HS-5 (cell line): ENCODE results near the gene IPO13.

Source experiments
- DNase-seq: peaks from one replicate; pipeline ENCODE4 v3.0.0-alpha.2; 2012; ENCODE audit warnings: low read depth

IPO13 gene

DNA sequence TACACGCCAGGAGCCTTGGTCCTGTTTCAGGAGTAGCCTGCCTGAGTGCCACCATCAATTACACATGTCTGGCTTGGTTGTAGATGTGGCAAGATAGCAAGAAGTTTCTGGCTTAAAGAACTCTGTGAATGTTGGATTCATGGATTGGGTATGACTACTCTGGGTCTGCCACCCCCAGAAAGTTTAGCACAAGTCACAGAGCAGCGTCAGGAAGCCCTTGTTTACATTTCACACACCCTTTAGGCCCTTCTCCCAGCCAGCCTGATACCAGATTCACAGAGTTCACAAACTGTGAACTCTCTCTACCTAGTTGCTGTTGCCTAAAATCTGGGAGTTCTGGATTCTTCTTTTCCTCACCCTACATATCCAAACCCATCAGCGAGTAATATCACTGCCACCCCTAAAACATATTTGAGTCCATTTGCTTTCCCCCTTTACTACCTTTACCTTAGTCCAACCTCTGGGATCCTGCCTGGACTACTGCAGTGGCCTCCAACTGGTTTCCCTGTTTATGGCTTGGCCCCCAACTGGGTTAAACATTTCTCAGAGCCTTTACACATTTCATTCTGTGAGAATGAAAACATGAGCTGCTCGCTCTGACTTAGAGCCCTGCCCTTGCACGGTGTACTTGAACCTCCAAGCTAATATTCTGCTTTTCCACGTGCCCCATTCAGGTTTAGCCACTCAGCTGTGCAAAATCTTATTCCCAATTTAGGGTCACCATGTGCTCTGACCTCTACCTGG is 40.6 kb downstream of the IPO13 start:
- DNase-seq = no peak

DNA sequence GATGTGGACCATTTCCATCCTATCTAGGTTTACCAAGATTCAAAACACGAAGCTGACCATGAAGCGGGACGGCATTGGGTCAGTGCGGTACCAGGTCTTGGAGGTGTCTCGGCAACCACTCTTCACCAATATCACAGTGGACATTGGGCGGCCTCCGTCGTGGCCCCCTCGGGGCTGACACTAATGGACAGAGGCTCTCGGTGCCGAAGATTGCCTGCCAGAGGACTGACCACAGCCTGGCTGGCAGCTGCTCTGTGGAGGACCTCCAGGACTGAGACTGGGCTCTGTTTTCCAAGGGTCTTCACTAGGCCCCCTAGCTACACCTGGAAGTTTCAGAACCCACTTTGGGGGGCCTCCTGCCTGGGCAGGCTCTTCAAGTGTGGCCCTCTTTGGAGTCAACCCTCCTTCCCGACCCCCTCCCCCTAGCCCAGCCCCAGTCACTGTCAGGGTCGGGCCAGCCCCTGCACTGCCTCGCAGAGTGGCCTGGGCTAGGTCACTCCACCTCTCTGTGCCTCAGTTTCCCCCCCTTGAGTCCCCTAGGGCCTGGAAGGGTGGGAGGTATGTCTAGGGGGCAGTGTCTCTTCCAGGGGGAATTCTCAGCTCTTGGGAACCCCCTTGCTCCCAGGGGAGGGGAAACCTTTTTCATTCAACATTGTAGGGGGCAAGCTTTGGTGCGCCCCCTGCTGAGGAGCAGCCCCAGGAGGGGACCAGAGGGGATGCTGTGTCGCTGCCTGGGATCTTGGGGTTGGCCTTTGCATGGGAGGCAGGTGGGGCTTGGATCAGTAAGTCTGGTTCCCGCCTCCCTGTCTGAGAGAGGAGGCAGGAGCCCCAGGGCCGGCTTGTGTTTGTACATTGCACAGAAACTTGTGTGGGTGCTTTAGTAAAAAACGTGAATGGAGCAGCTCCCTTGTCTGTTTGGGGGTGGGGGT is 43.8 kb downstream of the IPO13 start:
- no peak for DNase-seq

DNA sequence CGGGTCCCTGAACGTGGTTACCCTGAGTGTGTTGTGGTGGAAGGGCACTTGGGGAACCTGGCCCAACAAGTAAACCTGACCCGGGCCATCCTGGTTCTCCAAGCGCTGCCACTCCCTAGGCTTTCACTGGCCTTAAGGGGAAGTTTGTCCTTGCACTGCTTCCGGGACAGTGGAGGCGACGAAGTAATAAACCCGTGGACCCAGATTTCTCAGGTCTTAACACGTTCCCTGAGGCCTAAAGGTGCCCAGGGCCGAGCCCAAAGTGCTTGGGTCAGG is 44.4 kb downstream of the IPO13 start:
- DNase-seq = no peak

DNA sequence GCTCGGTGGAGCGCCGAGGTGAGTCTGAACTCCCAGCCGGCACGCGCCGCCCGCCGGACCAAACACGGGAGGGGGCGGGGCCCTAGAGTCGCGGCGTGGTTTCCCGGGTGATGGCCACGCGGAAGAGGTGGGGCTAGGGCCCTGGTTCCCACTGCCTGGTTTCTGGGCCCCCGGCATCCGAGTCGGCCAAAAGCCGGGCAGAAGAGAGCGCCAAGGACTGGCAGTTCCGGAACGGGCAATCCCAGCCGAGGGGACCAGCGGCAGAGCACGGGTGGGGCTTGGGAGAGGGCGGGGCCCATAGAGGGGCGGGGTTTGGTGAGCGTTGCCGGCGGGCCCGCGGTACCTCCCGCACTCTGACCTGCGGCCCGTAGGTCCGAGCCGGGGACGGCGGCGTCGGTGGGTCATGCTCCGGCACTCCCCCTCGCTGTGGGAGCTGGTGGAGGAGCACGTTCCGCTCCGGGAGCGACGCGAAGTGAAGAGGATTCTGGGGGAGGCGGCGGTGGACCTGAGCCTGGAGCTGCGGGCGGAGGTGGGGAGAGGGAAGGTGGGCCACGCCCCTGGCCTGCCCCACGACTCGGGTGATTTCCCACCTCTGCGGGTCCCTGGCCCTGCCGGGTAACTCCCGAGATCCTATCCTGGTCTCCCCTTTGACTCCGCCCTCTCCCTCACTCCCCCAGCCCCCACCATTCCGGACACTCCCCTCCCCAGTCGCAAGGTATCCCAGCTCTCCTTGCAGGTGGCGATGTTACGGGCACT is 44.9 kb downstream of the IPO13 start, which contains the start of gene CCDC24:
Gene CCDC24, plus strand, starts transcription at position 124 of the 756 bp plus-strand sequence. Its CDS starts 280 bp downstream, at position 404.
- peak; percentile 56 for DNase-seq

DNA sequence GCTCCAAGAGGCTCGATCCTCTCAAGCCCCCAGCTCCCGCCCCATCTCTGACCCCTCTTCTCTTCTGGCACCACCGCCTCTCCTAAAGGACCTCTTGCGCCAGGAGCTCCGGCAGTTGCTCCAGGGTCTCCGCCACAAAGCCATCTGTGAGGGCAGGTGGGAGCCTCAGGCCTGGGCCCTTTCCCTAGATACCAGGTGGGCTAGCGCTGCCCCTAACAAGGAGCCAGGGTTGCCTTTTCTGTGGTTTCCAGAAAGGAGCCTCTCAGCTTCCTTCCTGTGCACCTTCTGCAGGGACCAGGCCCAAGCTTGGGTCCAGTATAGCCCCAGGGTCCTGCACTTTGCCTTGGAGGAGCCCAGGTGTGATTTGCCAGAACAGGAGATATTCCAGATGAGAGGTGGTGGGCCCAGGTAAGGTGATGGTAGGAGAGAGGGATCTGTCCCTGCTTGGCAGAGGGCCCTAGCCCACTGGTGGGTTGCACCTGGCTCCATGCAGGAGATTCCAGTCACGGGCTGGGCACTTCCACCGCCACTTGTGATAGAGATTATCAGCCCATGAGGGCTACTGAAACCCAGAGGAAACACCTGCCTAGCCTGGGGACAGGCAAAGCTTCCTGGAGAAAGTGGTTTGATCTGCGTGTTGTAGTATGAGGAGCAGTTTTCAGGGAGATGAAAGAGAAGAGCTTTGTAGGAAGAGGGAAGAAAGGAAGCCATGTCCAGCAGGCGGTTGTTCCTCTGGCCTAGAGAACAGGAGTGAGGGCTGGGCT is 45.7 kb downstream of the IPO13 start:
- DNase-seq = no peak

DNA sequence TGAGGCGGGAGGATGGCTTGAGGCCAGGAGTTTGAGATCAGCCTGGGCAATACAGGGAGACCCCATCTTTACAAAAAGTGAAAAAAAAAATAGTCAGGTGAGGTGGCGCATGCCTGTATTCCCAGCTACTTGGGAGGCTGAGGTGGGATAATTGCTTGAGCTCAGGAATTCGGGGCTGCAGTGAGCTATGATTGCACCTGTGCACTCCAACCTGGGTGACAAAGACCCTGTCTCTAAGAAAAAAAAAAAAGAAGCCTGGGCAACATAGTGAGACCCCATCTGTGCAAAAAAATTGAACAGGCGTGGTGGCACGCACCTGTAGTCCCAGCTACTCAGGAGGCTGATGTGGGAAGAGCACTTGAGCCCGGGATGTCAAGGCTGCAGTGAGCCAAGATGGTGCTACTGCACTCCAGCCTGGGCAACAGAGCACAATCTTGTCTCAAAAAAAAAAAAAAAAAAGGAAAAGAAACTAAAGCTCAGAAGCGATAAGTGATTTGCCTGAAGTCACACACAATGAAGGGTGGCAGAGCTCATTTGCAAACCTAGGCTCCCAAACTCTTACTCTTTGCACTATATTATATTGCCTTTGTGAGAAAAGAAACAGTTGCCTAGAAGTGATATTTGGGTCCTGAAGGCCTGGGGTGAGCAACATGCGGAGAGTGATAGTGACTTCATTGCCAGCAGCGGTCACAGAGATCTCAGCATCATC is 46.6 kb downstream of the IPO13 start:
- DNase-seq = no peak

DNA sequence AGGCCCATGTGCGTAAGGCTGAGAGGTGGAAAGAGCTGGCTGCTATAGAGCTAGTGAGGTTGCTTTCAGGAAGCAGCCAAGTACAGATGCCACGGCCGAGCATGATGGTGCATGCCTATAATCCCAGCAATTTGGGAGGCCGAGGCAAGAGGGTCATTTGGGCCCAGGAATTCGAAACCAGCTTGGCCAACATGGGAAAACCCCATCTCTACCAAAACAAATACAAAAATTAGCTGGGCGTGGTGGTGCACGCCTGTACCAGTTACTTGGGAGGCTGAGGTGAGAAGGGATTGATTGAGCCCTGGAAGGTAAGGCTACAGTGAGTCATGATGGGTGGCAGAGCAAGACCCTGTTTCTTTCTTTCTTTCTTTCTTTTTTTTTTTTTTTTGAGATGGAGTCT is 47.3 kb downstream of the IPO13 start:
- DNase-seq = no peak

DNA sequence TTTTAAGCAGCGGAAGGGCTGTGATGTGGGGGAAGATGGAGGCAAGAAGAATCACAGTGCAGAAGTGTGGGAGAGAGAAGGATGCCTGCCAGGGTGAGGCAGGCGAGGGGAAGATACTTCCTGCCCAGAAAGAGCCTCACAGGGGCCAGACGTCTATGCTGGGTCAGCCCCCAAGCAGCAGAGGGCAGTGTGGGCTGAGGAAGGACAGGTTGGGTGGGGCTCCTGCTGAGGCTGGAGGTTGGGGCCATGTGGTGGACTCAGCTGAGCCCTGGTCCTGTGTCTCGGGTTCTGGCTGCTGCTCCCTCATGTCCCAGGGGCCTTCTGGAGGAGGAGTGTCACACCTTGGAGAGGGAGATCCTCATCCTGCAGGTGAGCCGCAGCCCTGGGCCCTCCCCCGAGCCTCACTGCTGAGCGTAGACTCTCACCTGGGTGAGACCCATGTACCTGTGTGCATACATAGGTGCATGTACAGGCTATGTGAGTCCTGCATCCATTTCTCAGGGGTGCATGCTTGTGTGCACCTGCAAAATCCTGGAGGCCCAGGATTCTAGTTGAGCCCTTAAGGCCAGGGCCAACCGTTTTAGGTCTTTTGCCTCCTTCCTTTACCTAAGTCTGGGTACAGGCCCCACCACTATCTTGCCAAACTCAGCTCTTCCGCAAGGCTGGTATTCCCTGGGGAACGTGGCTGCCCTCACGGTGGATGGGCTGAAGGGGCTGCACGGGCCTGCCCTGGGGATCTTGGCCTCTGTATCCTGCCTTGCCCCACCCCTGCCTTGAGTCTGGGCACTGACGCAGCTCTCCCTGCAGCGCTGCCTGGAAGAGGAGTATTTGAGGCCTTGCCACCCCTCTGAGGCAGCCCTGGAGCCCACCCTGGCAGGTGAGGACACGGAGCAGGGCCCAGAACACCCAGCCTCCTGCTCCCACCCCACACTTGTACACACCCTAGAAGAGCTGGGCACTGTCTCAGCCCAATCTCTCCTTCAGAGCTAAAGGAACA is 48.3 kb downstream of the IPO13 start:
- DNase-seq = no peak

DNA sequence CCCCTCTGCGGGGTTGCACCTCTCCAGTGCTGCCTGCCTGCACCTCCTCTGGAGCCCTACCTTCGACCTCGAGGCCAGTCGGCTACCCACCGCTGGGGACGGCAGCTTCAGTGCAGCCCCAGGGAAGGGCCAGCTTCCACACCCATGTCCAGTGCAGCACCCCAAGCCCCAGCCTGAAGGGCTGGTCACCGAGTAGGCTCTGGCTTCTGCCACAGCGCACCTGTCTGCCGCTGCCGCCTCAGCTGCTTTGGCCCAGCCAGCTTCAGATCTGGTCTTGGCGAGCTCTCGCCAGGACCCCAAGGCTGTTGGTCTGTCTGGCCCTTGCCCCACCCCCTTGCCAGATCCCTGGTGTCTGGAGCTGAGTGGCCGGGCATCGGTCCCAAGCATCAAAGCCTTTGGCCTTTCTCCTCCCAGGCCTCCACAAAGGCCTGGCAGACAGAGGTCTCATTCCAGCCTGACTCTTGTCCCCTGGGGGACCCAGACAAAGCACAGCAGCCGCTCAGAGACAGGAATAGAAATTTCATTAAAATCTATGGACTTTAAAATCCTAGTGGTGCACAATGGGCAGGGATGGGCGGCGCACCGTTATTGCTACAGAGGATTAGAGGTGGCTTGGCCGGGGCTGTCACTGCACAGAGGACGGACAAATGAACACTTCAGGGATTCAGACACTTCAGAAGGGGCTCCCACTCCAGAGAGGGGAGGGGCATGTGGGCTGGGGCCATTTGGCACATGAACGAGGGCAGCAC is 49.4 kb downstream of the IPO13 start:
- DNase-seq = no peak

DNA sequence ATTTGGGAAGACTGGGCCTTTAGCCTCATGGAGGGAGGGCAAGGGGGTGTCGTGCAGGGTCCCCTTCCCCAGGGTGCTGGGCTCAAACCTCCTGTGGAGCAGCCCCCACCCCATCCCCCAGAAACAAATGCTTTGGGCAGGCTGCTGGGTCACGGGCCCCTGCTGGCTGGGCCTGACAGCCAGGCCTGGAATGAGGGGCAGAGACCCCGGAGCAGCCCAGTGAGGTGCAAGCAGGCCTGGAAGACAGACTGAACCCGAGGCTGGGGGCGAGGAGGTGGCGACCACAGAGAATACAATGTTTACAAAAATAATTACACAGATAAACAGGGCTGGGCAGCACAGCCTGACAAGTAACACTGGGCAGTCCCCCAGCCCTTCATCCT is 50.0 kb downstream of the IPO13 start:
- no peak for DNase-seq

DNA sequence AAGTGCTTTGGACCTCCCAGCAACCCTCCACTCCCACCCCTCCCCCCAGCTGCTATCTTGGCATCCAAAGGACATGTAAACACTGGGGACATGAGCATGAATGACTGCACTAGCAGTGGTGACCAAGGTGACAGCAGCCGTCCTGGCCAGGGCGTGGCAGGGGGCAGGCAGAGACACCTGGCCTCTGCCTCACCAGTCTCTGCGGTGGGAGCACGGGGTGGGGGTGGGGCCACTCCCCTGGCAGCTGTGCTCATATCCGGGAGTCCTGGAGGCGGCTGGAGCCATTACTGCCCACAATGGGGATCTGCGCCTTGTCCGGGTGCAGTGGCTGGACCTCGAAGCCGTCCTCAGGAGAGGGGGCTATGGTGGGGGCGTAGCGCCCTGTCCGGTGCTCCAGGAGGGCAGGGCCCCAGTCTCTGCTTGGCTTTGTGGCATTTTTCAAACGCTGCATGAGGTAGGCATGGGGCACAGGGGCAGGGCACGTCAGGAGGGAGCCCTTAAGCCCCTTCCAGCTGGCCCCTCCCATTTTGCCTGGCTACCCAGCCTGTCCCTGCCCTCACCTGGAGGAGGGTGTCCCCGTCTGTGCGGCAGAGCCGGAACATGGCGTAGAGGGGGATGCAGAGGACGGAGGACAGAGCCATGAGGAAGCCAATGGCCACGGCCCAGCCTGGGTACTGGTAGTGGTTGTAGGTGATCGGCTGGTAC is 50.7 kb downstream of the IPO13 start:
- DNase-seq = no peak

DNA sequence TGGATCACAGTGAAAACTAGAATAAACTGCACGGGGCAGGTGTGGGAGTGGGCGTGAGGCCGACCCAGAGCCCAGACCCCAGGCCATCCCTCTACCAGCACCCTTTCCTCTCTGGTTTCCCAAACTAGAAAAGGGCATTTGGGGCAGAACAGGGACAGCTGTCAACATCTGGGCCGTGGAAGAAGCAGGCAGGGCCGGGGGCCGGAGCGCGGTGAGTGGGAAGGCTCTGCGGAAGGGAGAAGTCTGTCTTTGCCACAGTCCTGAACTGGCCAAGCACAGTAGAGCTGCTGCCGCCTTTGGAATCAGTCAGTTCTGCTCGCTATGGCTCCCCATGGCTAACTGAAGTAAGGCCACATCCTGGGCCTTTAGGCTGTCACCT is 51.2 kb downstream of the IPO13 start:
- DNase-seq = no peak

DNA sequence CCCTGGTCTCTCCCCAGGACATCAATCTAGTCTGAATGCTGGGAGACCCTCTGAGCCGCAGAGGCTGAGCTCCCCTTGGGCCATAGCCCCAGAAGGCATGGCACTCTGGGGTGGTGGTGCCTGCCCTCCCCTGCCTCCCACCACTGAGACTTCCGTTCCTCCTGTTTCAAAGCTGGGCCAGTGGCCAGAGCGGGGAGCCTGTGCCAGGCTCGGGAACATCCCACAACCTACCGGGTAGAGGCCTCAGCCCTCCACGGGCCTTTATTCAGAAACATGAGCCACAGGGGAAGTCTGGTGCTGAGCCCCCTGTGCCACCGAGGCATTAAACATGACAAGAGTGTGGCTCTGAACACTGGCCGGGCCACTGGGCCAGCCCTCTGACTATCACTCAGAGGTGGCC is 52.7 kb downstream of the IPO13 start:
- DNase-seq = no peak

DNA sequence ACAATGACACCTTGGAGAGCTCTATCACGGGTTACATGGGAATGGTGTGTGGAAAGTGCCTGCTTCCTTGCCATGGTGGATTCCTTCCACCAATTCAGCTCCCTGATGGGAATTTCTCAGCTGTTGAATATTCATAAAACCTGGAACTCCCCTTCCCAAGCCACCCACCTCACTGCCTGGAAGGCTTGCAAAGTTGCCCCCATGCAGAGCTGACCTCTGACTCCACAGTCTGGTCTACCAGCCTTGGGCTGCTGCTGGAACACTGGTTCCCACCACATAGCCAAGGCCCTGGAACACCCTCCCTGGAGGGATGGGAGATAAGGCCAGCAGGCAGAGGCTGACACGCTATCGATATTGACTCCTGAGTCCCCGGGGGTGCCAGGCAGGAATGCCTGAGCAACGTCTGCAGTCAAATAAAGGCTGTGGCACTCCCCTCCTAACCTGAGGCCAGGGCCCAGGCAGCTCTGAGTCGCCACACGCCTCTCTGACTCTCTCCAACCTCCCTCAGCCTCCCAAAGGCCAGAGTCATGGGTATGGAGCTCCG is 53.4 kb downstream of the IPO13 start:
- DNase-seq = no peak

DNA sequence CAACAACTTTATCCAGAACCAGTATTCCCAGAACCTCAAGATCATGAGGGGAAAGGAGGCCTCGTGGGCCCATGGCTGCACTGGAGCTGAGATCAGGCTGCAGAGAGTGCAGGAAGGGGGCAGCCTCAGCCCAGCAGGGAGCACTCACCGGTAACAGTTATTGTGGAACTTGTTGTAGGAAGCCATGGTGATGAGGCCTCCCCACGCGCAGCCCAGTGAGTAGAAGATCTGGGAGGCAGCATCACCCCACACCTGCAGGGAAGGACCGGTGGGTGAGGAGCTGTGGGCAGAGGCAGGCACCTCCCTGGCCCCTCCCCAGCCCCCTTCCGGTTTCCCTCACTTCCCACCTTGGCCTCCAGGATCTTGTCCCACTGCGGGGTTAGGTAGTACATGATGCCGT is 55.4 kb downstream of the IPO13 start:
- DNase-seq = no peak

DNA sequence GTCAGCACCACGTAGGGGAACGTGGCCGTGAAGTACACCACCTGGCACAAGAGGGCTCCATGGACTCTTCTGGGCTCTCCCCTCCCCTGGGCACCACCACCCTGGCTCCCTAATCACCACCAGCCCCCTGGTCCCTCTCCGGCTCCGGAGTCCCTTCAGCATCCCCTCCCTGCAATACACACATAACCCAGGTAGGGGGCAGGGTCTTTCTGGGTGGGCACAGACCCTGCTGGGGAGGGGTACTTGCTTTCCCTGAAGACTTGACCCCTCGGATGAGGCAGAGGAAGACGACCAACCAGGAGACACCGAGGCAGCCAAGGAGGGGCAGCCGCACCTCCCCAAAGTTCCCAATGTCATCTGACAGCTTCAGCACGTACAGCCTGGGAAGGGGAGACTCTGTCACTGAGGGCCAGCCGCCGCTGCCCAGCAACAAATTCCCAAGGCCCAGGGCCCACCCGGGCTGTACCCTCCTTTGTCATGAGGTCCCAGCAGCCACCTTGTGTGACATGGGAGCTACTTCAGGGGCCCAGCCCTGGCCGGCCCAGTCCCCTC is 55.9 kb downstream of the IPO13 start:
- DNase-seq = no peak

DNA sequence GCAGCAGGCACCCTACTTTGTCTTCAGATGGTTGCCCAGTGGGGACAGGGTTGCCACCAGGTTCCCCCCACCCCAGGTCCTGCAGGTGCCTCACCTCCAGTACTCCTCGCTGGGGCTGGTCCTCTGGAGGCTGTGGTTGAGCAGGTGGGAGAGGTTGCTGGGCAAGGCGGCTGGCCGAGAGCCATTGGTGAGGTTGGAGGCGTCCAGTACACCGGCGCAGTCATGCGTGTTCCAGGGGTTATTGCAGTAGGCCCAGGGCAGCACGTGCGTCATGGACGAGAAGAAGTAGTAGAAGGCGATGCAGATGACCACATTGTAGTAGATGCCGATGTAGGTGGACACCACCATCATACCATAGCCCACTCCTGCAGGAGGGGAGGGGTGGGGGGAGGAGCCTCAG is 61.5 kb downstream of the IPO13 start:
- DNase-seq = no peak

DNA sequence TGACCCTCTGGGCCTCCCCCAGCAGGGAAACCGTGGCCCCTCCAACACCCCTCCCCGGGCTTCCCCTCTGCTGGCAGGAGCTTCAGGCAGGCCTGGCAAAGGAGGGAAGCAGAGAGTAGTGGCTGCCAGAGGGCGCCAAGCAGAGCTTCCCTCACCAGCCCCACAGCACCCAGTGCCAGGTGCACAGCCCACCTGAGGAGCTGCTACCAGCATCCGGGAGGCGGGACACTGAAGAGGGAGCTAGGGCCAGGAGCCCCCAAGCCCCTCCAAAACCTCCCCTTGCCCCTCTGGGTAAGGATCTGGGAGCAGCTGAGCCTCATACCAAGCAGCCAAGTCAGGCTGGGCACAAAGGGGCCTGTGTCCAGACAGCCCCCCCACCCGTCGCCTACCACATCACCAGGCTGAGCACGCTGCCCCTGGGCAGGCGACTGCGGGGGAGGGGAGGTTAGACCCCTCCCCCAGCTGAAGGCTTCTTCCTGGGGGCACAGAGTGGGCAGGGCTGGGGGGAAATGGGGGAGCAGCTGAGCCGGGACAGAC is 64.3 kb downstream of the IPO13 start:
- no peak for DNase-seq
